Immature natural killer cell (primary cell): Measurements from ENCODE around the gene RALGPS1. TPM values are rescaled to one million over a fixed set of nuclear protein-coding genes. Genes with fewer than 3 reads are reported as not detected.

Source experiments
- DNase-seq, 3 donors: peaks; one replicate each; pipeline ENCODE4 v3.0.0; 2022; ENCODE audit warnings: mixed read lengths in 1 of 3
- H3K27ac Mint-ChIP-seq, 6 donors: one replicate each; pipeline ENCODE4 v1.8.0; 2020; ENCODE audit warnings: mixed read lengths in 6 of 6, mild to moderate bottlenecking in 5 of 6, inconsistent platforms in 4 of 6, moderate library complexity in 3 of 6
- H3K27me3 Mint-ChIP-seq, 3 donors: one replicate each; pipeline ENCODE4 v1.8.0; 2020 to 2021; ENCODE audit warnings: low read depth in 3 of 3, mild to moderate bottlenecking in 3 of 3, mixed read lengths in 3 of 3, moderate library complexity in 3 of 3, inconsistent platforms in 1 of 3
- H3K36me3 Mint-ChIP-seq, 3 donors: one replicate each; pipeline ENCODE4 v1.8.0; 2020; ENCODE audit warnings: mixed read lengths in 3 of 3, inconsistent platforms in 2 of 3, mild to moderate bottlenecking in 2 of 3
- H3K4me1 Mint-ChIP-seq, 2 donors: one replicate each; pipeline ENCODE4 v1.8.0; 2020; ENCODE audit warnings: inconsistent platforms in 2 of 2, mild to moderate bottlenecking in 2 of 2, mixed read lengths in 2 of 2, moderate library complexity in 1 of 2
- H3K4me3 Mint-ChIP-seq, 5 donors: one replicate each; pipeline ENCODE4 v1.8.0; 2020; ENCODE audit warnings: mild to moderate bottlenecking in 5 of 5, mixed read lengths in 5 of 5, inconsistent platforms in 3 of 5, moderate library complexity in 3 of 5
- H3K9me3 Mint-ChIP-seq, 6 donors: one replicate each; pipeline ENCODE4 v1.8.0; 2020; ENCODE audit warnings: mild to moderate bottlenecking in 6 of 6, mixed read lengths in 6 of 6, inconsistent platforms in 4 of 6, moderate library complexity in 3 of 6
- polyA plus RNA-seq, 3 donors: library from polyadenylated mRNA; unstranded; fragments of 300-500 nt; fragmentation: Illumina TruSeq; gene quantifications; one replicate each; pipeline ENCODE4 v1.2.3, GENCODE V29; 2021

The RALGPS1 gene
- polyA plus RNA-seq, 3 donors from 2014 or later: 2.6 to 3.4 (median 2.9) TPM

DNA sequence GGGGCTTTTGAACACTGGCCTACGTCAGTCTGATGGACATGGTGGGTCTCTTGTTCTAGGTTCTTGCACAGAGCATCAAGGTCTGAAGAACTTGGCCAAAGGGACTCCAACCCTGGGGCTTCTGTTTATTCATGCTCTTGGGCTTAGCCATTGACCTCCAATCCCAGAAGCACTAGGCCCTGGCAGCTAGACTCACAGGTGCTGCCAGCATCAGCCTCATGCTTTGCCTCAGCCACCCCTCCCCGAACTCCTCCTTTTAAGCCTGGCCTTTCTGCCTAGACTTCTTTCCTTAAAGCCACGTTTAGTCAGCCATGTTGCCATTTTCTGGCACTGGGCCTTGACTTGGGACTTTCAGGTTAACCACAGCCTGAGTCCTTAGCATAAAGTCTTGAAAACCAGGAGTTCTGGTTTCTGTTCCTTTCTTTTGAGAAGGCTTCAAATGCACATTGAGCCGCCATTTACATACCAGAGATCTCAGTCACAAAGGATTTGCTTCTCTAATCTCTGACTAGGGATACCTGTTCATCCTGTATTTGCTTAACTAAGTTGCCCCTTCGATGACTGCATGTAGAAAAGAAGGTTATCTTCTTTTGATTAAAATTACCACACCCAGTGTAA is 153.1 kb downstream of the RALGPS1 start:
- Mint-ChIP-seq H3K4me3 (no peak overlapping the region), H3K27me3 (peaks cover 0 to 3% (median 0%) of the 10 kb centered on the region in 3 donors), H3K36me3 (peaks cover 22 to 32% (median 24%) of the 10 kb centered on the region in 3 donors), H3K27ac (no peak overlapping the region), H3K4me1 (no peaks in the 10 kb centered on the region), H3K9me3 (peaks cover 0 to 7% (median 1%) of the 10 kb centered on the region in 6 donors)
- no peak for DNase-seq

- Mint-ChIP-seq H3K36me3 (peaks cover 30 to 45% (median 30%) of the 10 kb centered on the region in 3 donors), H3K4me1 (no peaks in the 10 kb centered on the region), H3K27ac (no peak overlapping the region), H3K9me3 (peaks cover 0 to 7% (median 1%) of the 10 kb centered on the region in 6 donors), H3K4me3 (no peak overlapping the region), H3K27me3 (peaks cover 0 to 3% (median 2%) of the 10 kb centered on the region in 3 donors)
- DNase-seq: no peak
These were observed 160.3 kb downstream of the RALGPS1 start for GRCh38 chr9:127074561-127075548.

DNA sequence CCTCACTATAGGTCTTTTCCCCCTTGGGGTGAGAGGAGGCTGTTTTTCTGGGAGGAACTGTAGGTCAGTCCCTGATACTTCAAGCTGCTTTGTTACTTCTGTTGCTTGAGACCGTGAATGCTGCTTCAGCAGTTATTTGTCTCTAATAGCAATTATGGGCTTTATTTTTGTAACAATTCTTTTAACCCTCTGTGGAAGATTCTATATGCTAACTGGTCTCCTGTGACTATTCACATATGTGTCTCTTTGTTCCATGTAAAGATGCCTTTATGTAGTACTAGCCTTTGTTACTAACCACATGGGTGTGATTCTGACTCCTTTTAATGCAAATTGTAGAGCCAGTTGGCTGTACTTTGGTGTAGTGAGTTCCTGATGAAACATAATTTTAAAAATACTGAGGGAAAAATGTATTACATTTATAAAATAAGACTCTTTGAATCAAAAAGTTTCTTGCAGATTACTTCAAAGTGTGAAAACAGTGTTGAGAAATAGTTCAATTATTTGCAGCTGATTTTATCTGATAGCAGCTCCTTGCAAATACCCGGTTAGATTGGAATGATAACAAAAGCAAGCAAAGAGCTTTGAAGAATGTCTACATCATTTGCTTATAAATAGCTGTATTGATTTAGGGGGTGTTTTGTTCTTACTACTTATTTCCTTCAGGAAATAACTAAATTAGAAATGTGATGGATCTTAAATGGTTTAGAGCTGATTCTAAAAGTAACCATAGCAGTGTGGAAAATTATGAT is 161.2 kb downstream of the RALGPS1 start:
- H3K36me3 Mint-ChIP-seq: peaks cover 30 to 40% (median 32%) of the 10 kb centered on the region in 3 donors
- H3K4me3 Mint-ChIP-seq: no peak overlapping the region
- peaks cover 0 to 3% (median 2%) of the 10 kb centered on the region in 3 donors for H3K27me3 Mint-ChIP-seq
- no peak for DNase-seq
- H3K27ac Mint-ChIP-seq: no peak overlapping the region
- H3K4me1 Mint-ChIP-seq: no peaks in the 10 kb centered on the region
- peaks cover 0 to 7% (median 1%) of the 10 kb centered on the region in 6 donors for H3K9me3 Mint-ChIP-seq

DNA sequence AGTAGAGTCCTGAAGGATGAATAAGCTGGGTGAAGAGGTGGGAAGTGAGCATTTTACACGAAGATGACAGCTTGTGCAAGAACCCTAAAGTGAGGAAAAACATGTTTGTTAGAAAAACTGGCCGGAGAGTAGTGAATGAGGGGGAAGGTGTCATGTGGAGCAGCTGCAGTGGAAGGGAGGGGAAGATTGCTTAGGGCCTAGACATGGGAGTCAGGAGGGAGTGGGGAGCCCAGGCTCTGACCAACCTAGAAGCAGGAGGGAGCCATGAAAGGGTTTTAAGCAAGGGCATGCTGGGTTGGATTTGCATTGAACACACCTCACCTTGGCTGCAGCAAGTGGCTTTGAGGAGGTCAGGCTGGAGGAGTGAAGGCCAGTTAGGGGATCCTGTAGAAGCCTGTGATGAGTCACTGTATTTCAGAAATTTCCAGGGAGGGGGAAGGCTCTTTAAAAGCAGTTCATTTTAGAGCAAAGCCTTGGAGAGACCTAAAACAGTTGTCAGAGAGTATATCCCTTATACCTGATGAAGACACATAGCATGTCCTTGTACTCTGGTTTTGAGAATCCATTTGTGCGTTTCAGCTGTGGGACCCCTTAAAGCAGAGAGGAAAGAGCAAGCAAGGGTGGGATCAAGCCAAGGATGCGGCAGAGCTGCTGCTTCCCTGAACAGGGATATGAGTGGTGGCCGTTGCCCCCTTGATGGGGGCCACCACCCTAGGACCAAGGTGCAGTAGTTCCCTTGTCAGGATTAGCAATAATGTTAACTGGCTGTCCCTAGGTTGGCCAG is 162.5 kb downstream of the RALGPS1 start:
- no peak for DNase-seq
- no peak overlapping the region for H3K4me3 Mint-ChIP-seq
- H3K27me3 Mint-ChIP-seq: peaks cover 0 to 2% (median under 1%) of the 10 kb centered on the region in 3 donors
- H3K27ac Mint-ChIP-seq: no peak overlapping the region
- peaks cover 0 to 2% (median 0%) of the 10 kb centered on the region in 6 donors for H3K9me3 Mint-ChIP-seq
- H3K36me3 Mint-ChIP-seq: peaks cover 20 to 33% (median 22%) of the 10 kb centered on the region in 3 donors
- no peaks in the 10 kb centered on the region for H3K4me1 Mint-ChIP-seq

DNA sequence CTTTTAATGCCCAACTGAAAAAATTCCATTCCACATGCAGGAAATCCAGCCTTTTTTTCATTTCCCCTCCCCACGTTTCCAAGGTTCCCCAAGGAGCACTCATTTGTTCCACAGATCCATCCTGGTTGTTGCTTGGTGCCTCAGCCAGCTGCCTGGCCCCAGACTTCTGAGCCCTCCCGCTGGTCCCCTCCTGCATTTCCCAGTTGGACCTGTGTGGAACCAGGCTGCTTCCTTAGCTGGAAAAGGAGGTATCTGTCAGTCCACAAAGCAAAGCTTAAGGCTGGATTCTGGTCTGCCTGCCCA is 163.0 kb downstream of the RALGPS1 start:
- Mint-ChIP-seq H3K36me3 (peaks cover 15 to 28% (median 18%) of the 10 kb centered on the region in 3 donors), H3K9me3 (no peaks in the 10 kb centered on the region), H3K27ac (no peak overlapping the region), H3K4me3 (no peak overlapping the region), H3K27me3 (peaks cover 0 to 2% (median 0%) of the 10 kb centered on the region in 3 donors), H3K4me1 (no peaks in the 10 kb centered on the region)
- DNase-seq: no peak

- H3K4me1 Mint-ChIP-seq: no peaks in the 10 kb centered on the region
These were observed 163.8 kb downstream of the RALGPS1 start for GRCh38 chr9:127078336-127078735.

DNA sequence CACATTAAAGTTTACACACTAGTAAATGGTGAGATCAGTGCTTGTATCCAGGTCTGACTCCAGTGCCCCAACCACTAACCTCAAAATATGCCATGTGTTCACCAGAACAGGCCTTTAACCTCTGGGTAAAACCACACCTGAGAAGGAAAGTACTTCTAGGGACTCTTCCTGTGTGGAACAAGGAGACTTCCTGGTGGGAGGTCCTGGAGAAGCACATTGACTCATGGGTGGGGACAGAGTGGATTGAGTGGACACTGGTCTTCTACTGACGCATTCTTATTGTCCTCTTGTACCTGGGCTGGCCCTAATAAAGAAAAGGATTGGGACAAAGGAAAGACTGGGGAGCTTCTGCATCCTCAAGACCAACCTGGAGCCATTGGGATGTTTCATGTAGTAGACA is 164.4 kb downstream of the RALGPS1 start:
- no peak overlapping the region for H3K4me3 Mint-ChIP-seq
- no peak for DNase-seq
- peaks cover 0 to 2% (median 2%) of the 10 kb centered on the region in 3 donors for H3K27me3 Mint-ChIP-seq
- H3K36me3 Mint-ChIP-seq: peaks cover 11 to 24% (median 15%) of the 10 kb centered on the region in 3 donors
- no peak overlapping the region for H3K27ac Mint-ChIP-seq
- H3K4me1 Mint-ChIP-seq: no peaks in the 10 kb centered on the region
- H3K9me3 Mint-ChIP-seq: no peaks in the 10 kb centered on the region

More at GRCh38 chr9:127078336-127078735, 163.8 kb downstream of the RALGPS1 start:
- H3K27ac Mint-ChIP-seq: no peak overlapping the region
- H3K27me3 Mint-ChIP-seq: peaks cover 0 to 2% (median 2%) of the 10 kb centered on the region in 3 donors
- no peak for DNase-seq
- H3K4me3 Mint-ChIP-seq: no peak overlapping the region
- peaks cover 11 to 24% (median 15%) of the 10 kb centered on the region in 3 donors for H3K36me3 Mint-ChIP-seq
- H3K9me3 Mint-ChIP-seq: no peaks in the 10 kb centered on the region

GRCh38 chr9:127079446-127080140 is 165.0 kb downstream of the RALGPS1 start:
- Mint-ChIP-seq H3K4me3 (no peak overlapping the region), H3K36me3 (peaks cover 7 to 24% (median 12%) of the 10 kb centered on the region in 3 donors), H3K27ac (no peak overlapping the region), H3K27me3 (peaks cover 0 to 4% (median 2%) of the 10 kb centered on the region in 3 donors), H3K4me1 (no peaks in the 10 kb centered on the region), H3K9me3 (no peaks in the 10 kb centered on the region)
- DNase-seq: no peak

DNA sequence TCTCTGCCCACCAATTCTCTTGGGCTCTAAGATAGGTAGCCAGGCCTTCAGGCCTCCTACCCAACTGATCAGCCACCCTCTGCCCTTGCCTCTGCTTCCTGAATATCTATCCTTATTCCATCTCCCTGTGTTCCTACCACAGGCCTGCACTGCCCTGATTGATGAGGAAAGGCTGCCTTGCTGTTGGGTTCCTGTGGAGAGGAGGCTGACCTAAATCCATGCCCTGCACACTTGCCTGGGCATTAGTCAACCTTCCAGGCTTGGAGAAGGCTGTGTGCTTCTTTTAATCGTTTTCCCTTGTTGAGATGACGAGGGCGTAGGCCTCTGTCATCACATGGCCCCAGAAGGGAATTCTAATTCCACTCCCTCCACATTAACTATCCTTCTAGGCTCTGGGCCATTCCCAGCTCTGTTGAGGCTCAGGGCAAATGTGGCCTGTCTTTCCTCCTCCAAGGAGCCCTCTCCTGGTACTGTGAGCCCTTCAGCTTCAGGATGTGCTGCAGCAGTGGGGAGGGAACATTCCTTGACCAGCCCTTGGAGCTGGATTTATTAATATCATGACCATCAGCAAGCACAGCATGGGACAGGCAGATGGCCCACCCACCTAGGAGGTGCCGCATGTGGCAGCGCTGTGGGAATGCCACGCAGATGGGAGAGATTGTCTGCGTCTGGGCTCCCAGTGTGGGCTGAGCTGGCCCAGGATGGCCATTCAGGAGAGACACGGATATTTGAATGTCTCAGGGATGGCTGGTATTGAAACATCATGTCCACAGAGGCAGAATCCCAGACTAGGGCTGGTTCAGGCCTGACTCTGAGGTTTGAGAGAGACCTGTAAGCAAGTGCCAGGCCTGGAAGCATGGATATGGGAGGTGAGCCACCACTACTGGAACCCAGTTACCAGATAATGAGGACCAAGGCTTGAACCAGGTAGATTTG is 166.9 kb downstream of the RALGPS1 start:
- no peak overlapping the region for H3K4me3 Mint-ChIP-seq
- no peaks in the 10 kb centered on the region for H3K4me1 Mint-ChIP-seq
- DNase-seq: no peak
- H3K27ac Mint-ChIP-seq: no peak overlapping the region
- H3K27me3 Mint-ChIP-seq: peaks cover 0 to 4% (median 2%) of the 10 kb centered on the region in 3 donors
- peaks cover 7 to 24% (median 12%) of the 10 kb centered on the region in 3 donors for H3K36me3 Mint-ChIP-seq
- no peaks in the 10 kb centered on the region for H3K9me3 Mint-ChIP-seq

DNA sequence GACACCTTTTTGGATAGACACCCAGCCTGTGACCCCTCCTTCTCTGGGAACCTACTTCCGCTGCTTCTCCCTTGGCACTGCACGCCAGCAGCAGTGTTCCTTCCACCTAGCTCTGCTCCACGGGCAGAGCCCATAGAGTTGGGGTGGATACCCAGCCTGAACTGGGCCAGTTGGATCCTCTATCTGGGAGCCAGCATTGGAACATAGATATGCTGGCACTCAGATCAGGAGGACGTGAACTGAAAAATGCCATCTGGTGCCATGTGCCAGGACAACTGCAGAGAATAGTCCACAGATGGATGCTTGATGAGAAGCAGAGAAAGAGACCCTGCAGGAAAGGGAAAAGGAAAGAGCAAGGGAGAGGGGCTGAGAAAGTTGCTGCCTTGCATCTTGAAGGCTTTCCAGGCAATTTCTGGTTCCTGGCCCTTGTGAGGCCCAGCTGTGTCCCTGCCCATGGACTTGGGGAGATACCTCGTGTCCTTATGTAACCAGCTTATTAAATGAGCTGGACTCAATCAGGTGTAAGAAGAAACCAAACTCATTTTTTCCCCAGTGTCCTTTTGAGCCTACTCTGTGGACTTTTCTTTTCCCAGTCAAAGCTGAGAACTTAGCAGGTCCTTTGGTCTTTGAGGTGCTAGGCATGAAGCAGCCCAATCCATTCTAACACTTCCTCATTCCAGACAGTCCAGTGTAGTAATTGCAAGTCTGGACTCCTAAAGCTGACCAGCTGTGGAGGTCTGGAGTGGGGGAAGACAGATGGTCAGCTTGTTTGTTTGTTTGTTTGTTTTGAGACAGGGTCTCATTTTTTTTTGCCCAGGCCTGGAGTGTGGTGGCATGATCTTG is 168.8 kb downstream of the RALGPS1 start:
- peaks cover 0 to 7% (median 0%) of the 10 kb centered on the region in 3 donors for H3K27me3 Mint-ChIP-seq
- H3K27ac Mint-ChIP-seq: no peak overlapping the region
- H3K4me3 Mint-ChIP-seq: no peak overlapping the region
- peaks cover 4 to 17% (median 16%) of the 10 kb centered on the region in 3 donors for H3K36me3 Mint-ChIP-seq
- H3K4me1 Mint-ChIP-seq: no peaks in the 10 kb centered on the region
- no peaks in the 10 kb centered on the region for H3K9me3 Mint-ChIP-seq
- no peak for DNase-seq
